IPS-NIHi11 (cell line): ENCODE measurements around the gene CD86.

Experiments
- DNase-seq: peaks from one replicate; pipeline ENCODE4 v3.0.0; 2012; ENCODE audit warnings: mixed read lengths, low spot score

CD86 gene

GRCh38 chr3:122092460-122093165 is 37.5 kb downstream of the CD86 start:
- DNase-seq: peak; percentile 24

- no peak for DNase-seq
Measured at GRCh38 chr3:122094125-122094524, 39.0 kb downstream of the CD86 start.

- no peak for DNase-seq
Measured at GRCh38 chr3:122094693-122095092, 39.5 kb downstream of the CD86 start.

- no peak for DNase-seq
Measured at GRCh38 chr3:122097141-122097540, 42.0 kb downstream of the CD86 start.

- DNase-seq: no peak
Measured at GRCh38 chr3:122098611-122099010, 43.4 kb downstream of the CD86 start.

GRCh38 chr3:122099255-122099654 is 44.1 kb downstream of the CD86 start:
- no peak for DNase-seq

GRCh38 chr3:122100083-122100482 is 44.9 kb downstream of the CD86 start:
- no peak for DNase-seq

GRCh38 chr3:122100591-122101463 is 45.7 kb downstream of the CD86 start:
- no peak for DNase-seq

- peak; percentile 49 for DNase-seq
Measured at GRCh38 chr3:122101646-122102045, 46.5 kb downstream of the CD86 start.

GRCh38 chr3:122102191-122102935 is 47.2 kb downstream of the CD86 start:
- DNase-seq: no peak

- DNase-seq: no peak
Measured at GRCh38 chr3:122103821-122104514, 48.8 kb downstream of the CD86 start.

- no peak for DNase-seq
Measured at GRCh38 chr3:122104515-122105194, 49.5 kb downstream of the CD86 start.

- DNase-seq: no peak
Measured at GRCh38 chr3:122105626-122106025, 50.5 kb downstream of the CD86 start.

- no peak for DNase-seq
Measured at GRCh38 chr3:122107171-122107570, 52.0 kb downstream of the CD86 start.

- DNase-seq: no peak
Measured at GRCh38 chr3:122111974-122112373, 56.8 kb downstream of the CD86 start.

GRCh38 chr3:122112754-122113153 is 57.6 kb downstream of the CD86 start:
- no peak for DNase-seq

GRCh38 chr3:122123850-122124249 is 68.7 kb downstream of the CD86 start:
- no peak for DNase-seq

GRCh38 chr3:122132949-122133540 is 77.9 kb downstream of the CD86 start:
- DNase-seq: no peak

- DNase-seq: no peak
Measured at GRCh38 chr3:122146466-122146865, 91.3 kb downstream of the CD86 start.

GRCh38 chr3:122148941-122149627 is 93.9 kb downstream of the CD86 start:
- DNase-seq: no peak
